Epithelial cell of esophagus (primary cell): ENCODE results near the gene CHRM4.

Source experiments
- DNase-seq: peaks from one replicate; pipeline ENCODE4 v3.0.0; 2010; ENCODE audit warnings: low read depth
- H3K4me3 ChIP-seq: 2 replicates; pipeline ENCODE4 v1.5.1; 2011; ENCODE audit warnings: mild to moderate bottlenecking, low read length, control low read depth
- TF ChIP-seq, protein P1 (sequence below): IDR thresholded peaks from 2 replicates; pipeline ENCODE4 v1.5.1; 2011; ENCODE audit warnings: low read depth, mild to moderate bottlenecking, low read length, control low read depth, inconsistent platforms; ENCODE audit not compliant: insufficient read depth; ENCODE audit errors: missing control alignments

Gene CHRM4

DNA sequence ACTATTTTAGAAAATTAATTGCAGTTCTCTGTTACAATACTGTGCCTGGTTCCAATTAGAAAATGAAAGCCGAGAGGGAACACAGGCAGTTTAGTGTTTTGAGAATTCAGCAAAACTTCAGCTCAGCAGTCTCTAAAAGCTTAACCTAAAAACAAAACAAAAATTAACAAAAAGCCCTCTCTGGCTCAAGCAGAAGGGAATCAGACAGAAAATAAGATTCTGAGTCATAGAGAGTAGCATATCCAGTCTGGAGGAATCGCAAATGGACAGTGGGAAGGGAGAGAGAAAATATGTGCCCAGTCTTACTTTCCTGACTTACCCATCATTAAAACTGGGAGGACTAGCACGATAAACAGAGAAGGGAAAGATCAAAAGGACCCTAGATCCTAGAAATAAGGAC, 38.1 kb upstream of the CHRM4 start:
- H3K4me3 ChIP-seq: no peak overlapping the region
- TF ChIP-seq, protein P1, sequence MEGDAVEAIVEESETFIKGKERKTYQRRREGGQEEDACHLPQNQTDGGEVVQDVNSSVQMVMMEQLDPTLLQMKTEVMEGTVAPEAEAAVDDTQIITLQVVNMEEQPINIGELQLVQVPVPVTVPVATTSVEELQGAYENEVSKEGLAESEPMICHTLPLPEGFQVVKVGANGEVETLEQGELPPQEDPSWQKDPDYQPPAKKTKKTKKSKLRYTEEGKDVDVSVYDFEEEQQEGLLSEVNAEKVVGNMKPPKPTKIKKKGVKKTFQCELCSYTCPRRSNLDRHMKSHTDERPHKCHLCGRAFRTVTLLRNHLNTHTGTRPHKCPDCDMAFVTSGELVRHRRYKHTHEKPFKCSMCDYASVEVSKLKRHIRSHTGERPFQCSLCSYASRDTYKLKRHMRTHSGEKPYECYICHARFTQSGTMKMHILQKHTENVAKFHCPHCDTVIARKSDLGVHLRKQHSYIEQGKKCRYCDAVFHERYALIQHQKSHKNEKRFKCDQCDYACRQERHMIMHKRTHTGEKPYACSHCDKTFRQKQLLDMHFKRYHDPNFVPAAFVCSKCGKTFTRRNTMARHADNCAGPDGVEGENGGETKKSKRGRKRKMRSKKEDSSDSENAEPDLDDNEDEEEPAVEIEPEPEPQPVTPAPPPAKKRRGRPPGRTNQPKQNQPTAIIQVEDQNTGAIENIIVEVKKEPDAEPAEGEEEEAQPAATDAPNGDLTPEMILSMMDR: no peak
- DNase-seq: no peak

- no peak overlapping the region for H3K4me3 ChIP-seq
- DNase-seq: peak; percentile 28
- TF ChIP-seq, protein P1: no peak
Measured at GRCh38 chr11:46427364-46427763, 35.8 kb upstream of the CHRM4 start.

DNA sequence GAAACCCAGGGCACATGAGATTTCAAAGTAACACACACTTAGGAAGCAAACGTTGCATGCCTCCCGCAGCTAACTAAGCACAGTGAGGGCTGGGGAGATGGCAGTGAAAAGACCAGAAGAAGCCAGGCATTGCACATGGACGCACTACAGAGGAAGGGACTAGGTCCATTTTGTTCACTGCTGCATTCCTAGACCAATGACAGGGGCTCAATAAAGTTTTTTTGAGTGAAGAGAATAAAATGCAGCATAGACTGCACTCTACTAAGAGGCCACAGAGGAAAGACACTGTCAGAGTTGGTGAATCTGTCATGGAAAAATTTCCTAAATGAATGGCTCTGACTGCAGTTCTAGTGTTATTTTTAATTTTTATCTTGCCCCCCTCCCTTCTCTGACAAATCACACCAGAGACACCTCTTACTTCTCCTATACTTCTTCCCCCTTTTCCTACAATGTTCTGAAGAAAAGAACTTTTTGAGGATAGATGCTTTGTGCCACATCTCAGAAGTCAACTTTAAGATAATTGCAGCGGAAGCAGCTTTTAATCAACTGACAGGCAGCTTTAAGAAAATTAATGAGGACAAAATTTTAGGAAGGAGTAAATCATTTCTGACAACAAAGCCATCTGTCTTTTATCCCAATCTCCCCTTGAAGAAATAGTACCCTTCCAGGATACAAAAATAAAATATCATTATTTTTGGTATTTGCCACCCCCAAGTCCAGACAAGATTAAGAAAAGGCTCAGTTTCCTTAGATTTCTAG, 34.8 kb upstream of the CHRM4 start:
- DNase-seq: no peak
- no peak overlapping the region for H3K4me3 ChIP-seq
- TF ChIP-seq, protein P1: no peak

DNA sequence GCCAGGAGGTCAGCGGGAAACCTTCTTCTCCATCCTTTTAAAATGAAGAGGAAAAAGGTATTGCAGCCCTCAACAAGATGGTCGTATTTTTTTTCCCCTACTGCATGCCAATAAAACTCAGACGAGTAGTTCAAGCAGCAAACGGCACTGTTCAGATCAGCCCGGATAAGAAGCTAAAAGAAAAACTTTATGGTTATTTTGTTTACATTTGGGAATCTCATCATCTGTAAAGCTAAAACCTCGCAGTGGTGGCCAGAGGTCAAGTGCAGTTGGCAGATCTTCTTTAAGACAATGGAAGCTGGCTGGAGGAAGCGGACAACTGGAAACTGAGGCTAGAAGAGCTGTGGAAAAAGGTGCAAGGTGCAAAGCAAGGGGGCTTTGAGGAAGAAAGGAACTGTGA, 31.0 kb upstream of the CHRM4 start:
- TF ChIP-seq, protein P1: no peak
- no peak for DNase-seq

GRCh38 chr11:46421257-46421880, 29.8 kb upstream of the CHRM4 start:
- no peak for DNase-seq
- TF ChIP-seq, protein P1: no peak
- H3K4me3 ChIP-seq: no peak overlapping the region

More for the DNA sequence above, 31.0 kb upstream of the CHRM4 start:
- H3K4me3 ChIP-seq: no peak overlapping the region

GRCh38 chr11:46420513-46420912, 28.9 kb upstream of the CHRM4 start:
- no peak for DNase-seq
- TF ChIP-seq, protein P1: no peak
- H3K4me3 ChIP-seq: no peak overlapping the region
